ENCODE data around the gene EEF2. TPM values are rescaled to one million over a fixed set of nuclear protein-coding genes. Genes with fewer than 3 reads are reported as not detected.

The EEF2 gene
- polyA plus RNA-seq, 3 donors: 1,532 to 1,936 (median 1,761) TPM

DNA sequence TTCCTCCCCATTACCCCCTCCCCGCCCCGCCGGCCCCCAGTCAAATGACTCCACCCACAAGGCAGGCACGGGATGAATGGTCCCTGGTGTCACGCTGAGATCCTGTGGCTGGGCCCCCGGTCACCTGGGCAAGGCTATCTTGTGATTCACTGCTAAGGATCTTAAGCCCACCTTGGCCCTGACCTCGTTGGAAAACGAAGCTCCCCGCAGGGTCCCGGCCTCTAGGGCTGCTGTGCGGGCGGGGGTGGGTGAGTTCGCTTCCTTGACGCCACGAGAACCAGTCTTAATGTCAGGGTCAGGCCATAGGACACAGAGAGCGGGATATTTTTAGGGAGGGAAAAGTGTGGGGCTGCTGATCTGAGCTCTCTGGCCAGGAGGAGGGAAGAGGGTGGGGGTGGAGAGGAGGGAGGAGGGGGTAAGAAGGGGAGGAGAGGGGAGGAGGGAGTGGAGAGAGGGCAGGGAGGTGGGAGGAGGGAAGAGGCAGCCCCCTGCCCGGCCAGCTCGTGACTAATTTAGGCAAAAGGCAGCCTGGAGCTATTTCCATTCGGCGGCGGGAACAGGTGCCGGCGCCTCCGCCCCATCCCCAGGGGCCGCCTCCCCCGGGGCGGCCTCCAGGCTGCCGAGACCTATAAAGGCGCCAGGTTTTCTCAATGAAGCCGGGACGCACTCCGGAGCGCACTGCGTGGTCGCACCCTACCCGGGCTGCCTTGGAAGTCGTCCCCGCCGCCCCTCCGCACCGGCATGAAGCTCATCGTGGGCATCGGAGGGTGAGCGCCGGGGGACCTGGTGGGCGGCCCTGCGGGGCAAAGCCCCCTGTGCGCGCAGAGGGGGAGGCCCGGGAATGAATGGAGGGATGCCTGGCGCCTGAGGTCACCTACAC, 52.1 kb downstream of the EEF2 start, which contains the start of gene NMRK2:
Gene NMRK2 (plus strand): TSS at position 139 of the 880 bp plus-strand sequence. CDS start 603 bp downstream, at position 742.
- DNase-seq (ENCODE audit: extremely low read depth in 1 of 11, low read depth in 9 of 11, low spot score in 4 of 11): no peak

DNA sequence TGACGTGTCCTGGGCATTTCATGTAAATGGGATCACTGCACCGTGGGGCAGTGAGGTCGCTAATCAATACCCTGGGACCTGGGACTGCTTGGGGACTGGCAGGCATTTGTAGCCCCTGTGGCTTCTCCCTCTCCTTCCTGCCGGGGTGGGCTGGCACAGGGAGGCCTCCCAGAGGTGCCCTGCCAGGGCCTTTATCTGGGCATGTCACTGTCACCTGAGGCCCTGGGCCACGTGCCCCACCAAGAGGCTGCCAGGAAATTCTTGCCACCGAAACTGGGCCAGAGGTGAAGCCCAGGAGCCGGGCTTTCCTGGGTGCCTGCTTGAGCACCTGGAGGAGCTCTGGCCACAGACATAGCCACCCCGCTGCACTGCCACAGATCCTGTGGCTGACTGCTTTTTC, 54.2 kb downstream of the EEF2 start:
- no peak for DNase-seq (ENCODE audit: extremely low read depth in 1 of 11, low read depth in 9 of 11, low spot score in 4 of 11)

Other genes with a start within 250 kb of the EEF2 start
- gene APBA3, start 223.8 kb downstream of the EEF2 start, polyA plus RNA-seq (ENCODE audit: insufficient read length in 3 of 3): 10 to 100 TPM; 11.7 to 21.0 (median 18.5) TPM
- gene MRPL54, start 222.8 kb downstream of the EEF2 start, polyA plus RNA-seq (ENCODE audit: insufficient read length in 3 of 3): 10 to 100 TPM; 26.4 to 46.6 (median 42.0) TPM
- not detected for gene RAX2, start 213.2 kb downstream of the EEF2 start, polyA plus RNA-seq (ENCODE audit: insufficient read length in 3 of 3)
- 1 to 10 TPM in 1 of 3 donors, under 1 TPM in 2; 0.88 to 1.9 (median 0.90) TPM for gene MATK, start 199.1 kb downstream of the EEF2 start, polyA plus RNA-seq (ENCODE audit: insufficient read length in 3 of 3)
- 1 to 10 TPM; 2.3 to 3.6 (median 3.2) TPM for gene ZFR2, start 116.4 kb downstream of the EEF2 start, polyA plus RNA-seq (ENCODE audit: insufficient read length in 3 of 3)
- gene ATCAY, start 104.8 kb downstream of the EEF2 start, polyA plus RNA-seq (ENCODE audit: insufficient read length in 3 of 3): under 1 TPM; 0.33 to 0.51 (median 0.39) TPM
- not detected for gene NMRK2, start 52.4 kb downstream of the EEF2 start, polyA plus RNA-seq (ENCODE audit: insufficient read length in 3 of 3)
- gene DAPK3, start 14.4 kb downstream of the EEF2 start, polyA plus RNA-seq (ENCODE audit: insufficient read length in 3 of 3): 10 to 100 TPM; 32.7 to 50.8 (median 42.1) TPM
- 10 to 100 TPM; 30.7 to 36.6 (median 33.3) TPM for gene PIAS4, start 22.3 kb upstream of the EEF2 start, polyA plus RNA-seq (ENCODE audit: insufficient read length in 3 of 3)
- 10 to 100 TPM in 2 of 3 donors, 1 to 10 TPM in 1; 7.6 to 13.8 (median 10.5) TPM for gene ZBTB7A, start 81.4 kb upstream of the EEF2 start, polyA plus RNA-seq (ENCODE audit: insufficient read length in 3 of 3)
- gene MAP2K2, start 138.7 kb upstream of the EEF2 start, polyA plus RNA-seq (ENCODE audit: insufficient read length in 3 of 3): 100 to 1,000 TPM in 2 of 3 donors, 10 to 100 TPM in 1; 85.6 to 125 (median 124) TPM
- 1 to 10 TPM in 1 of 3 donors, under 1 TPM in 2; 0.56 to 1.2 (median 0.95) TPM for gene CREB3L3, start 168.2 kb upstream of the EEF2 start, polyA plus RNA-seq (ENCODE audit: insufficient read length in 3 of 3)
- gene SIRT6, start 197.1 kb upstream of the EEF2 start, polyA plus RNA-seq (ENCODE audit: insufficient read length in 3 of 3): 10 to 100 TPM; 17.1 to 28.6 (median 21.7) TPM
- 1 to 10 TPM in 2 of 3 donors, under 1 TPM in 1; 0.79 to 2.3 (median 1.1) TPM for gene ANKRD24, start 197.2 kb upstream of the EEF2 start, polyA plus RNA-seq (ENCODE audit: insufficient read length in 3 of 3)
- under 1 TPM; 0.36 to 0.82 (median 0.54) TPM for gene EBI3, start 244.1 kb upstream of the EEF2 start, polyA plus RNA-seq (ENCODE audit: insufficient read length in 3 of 3)